Measurements from ENCODE around the gene SLC29A2.

DNA sequence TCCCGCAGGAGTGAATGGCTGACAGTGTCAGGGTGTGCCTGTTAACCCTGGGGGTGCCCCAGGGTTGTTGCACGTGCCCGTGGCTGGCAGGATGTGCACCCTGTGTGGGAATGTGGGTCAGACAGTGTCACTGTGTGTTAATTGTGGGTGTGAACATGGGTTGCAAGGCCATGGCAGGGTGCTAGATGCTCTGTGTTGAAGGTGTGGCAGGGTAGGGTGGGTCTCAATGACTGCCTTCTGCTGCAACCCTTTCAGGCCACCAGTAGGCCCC, 43.6 kb downstream of the SLC29A2 start:
- TF ChIP-seq, protein P1, sequence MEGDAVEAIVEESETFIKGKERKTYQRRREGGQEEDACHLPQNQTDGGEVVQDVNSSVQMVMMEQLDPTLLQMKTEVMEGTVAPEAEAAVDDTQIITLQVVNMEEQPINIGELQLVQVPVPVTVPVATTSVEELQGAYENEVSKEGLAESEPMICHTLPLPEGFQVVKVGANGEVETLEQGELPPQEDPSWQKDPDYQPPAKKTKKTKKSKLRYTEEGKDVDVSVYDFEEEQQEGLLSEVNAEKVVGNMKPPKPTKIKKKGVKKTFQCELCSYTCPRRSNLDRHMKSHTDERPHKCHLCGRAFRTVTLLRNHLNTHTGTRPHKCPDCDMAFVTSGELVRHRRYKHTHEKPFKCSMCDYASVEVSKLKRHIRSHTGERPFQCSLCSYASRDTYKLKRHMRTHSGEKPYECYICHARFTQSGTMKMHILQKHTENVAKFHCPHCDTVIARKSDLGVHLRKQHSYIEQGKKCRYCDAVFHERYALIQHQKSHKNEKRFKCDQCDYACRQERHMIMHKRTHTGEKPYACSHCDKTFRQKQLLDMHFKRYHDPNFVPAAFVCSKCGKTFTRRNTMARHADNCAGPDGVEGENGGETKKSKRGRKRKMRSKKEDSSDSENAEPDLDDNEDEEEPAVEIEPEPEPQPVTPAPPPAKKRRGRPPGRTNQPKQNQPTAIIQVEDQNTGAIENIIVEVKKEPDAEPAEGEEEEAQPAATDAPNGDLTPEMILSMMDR (IDR thresholded peaks at IDR 0.05; ENCODE audit: extremely low read depth in 1 of 2, insufficient read depth in 1 of 2, low read depth in 1 of 2, low read length in 2 of 2): no peak
- no peak for TF ChIP-seq EZH2 (IDR thresholded peaks at IDR 0.05; ENCODE audit: borderline replicate concordance, low read depth, low read length, severe bottlenecking)
- no peak for TF ChIP-seq POLR2A (IDR thresholded peaks at IDR 0.05; ENCODE audit: low read depth, low read length)
